Aorta (tissue), 5 donors: Measurements from ENCODE around the gene GAB2. TPM values are rescaled to one million over a fixed set of nuclear protein-coding genes. Genes with fewer than 3 reads are reported as not detected.

ENCODE experiments used
- ATAC-seq: fragments of 200-7000 bp; cut with Tn5 transposase; one replicate; pipeline ENCODE4 v1.9.1; 2022; ENCODE audit warnings: moderate library complexity; ENCODE audit not compliant: low FRiP score
- DNase-seq, 2 donors: peaks; one replicate each; pipeline ENCODE4 v3.0.0-alpha.2; 2020
- H3K27ac ChIP-seq, 2 donors: one replicate each; pipeline ENCODE4 v1.5.1; 2013; ENCODE audit warnings: low read length in 2 of 2, mild to moderate bottlenecking in 2 of 2, moderate library complexity in 2 of 2, control low read depth in 1 of 2, inconsistent platforms in 1 of 2, low read depth in 1 of 2
- H3K27me3 ChIP-seq, 2 donors: one replicate each; pipeline ENCODE4 v1.6.1; 2013; ENCODE audit warnings: control low read depth in 1 of 2, low read length in 1 of 2, mild to moderate bottlenecking in 1 of 2, moderate library complexity in 1 of 2; ENCODE audit not compliant: insufficient read depth in 2 of 2, control insufficient read depth in 1 of 2
- H3K36me3 ChIP-seq, 2 donors: one replicate each; pipeline ENCODE4 v1.6.1; 2013; ENCODE audit warnings: control low read depth in 1 of 2, low read length in 1 of 2, mild to moderate bottlenecking in 1 of 2; ENCODE audit not compliant: insufficient read depth in 2 of 2, control insufficient read depth in 1 of 2
- H3K4me1 ChIP-seq, 2 donors: one replicate each; pipeline ENCODE4 v1.6.1; 2013; ENCODE audit warnings: low read length in 2 of 2, control low read depth in 1 of 2, mild to moderate bottlenecking in 1 of 2, moderate library complexity in 1 of 2; ENCODE audit not compliant: insufficient read depth in 2 of 2, control insufficient read depth in 1 of 2
- H3K4me3 ChIP-seq, 2 donors: one replicate each; pipeline ENCODE4 v1.5.1; 2013; ENCODE audit warnings: low read length in 2 of 2, control low read depth in 1 of 2, mild to moderate bottlenecking in 1 of 2
- H3K9me3 ChIP-seq: one replicate; pipeline ENCODE4 v1.6.1; 2013; ENCODE audit warnings: mild to moderate bottlenecking, low read length; ENCODE audit not compliant: control insufficient read depth
- WGBS, 2 donors: extraction: QIAGEN DNeasy Blood & Tissue Kit; methylation state at CpG; one replicate each; pipeline ENCODE4 v1.1.7; 2013; 5-methylcytosine and 5-hydroxymethylcytosine counted together
- intact Hi-C, 2 donors: fragments of 100-400 bp; cut with DNase I; formaldehyde crosslinking; loops; one replicate each; pipeline versions ENCODE4 v1.14.2 to v1.15.0; 2022
- polyA plus RNA-seq, 2 donors: library from polyadenylated mRNA; stranded (reverse); fragments of 200-250 nt; gene quantifications; one replicate each; pipeline ENCODE4 v1.2.3, GENCODE V29; 2013
- total RNA-seq, 2 donors: library from RNA; stranded (reverse); fragmentation: NEBNext Ultra II Directional; extraction: Animal tissue kit (Norgen Biotek cat#: 25700); gene quantifications; one replicate each; pipeline ENCODE4 v1.2.1, GENCODE V29; 2021
- donor health status: healthy with polysubstance abuse.
- donor health status: Bipolar disorder and iron deficiency.
- donor health status: DM: no; HTN: no; CAD: no.
- donor health status: DM: no; HTN: no; CAD: no.
- donor health status: DM: yes; HTN: yes; CAD: no.

GAB2 gene
- total and polyA plus RNA-seq, 4 donors, result 19.3 to 82.6 (median 55.2) TPM

DNA sequence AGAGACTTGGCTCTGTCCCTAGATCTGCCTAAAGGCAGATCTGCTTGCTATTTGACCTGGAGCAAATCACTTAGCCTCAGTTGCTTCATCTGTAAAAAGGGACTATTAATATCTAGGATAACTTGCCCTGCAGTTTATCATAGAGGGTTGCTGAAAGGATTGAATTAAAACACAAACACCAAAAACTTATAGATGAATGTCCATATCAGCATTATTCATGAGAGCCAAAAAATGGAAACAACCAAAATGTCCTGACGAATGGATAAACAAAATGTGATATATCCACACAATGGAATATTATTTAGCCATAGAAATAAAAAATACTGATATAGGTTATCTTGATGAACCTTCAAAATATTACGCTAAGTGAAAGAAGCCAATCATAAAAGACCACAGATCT, 161.7 kb downstream of the GAB2 start:
- no peaks in the 10 kb centered on the region for H3K9me3 ChIP-seq
- 92 to 93% methylated on average over 2 of the region's 2 CpGs for WGBS, 2 donors
- no peaks in the 10 kb centered on the region for H3K27me3 ChIP-seq
- H3K27ac ChIP-seq, result peak overlapping the region in 1 of 2 donors; percentile 73
- H3K4me3 ChIP-seq, result no peak overlapping the region
- no peaks in the 10 kb centered on the region for H3K36me3 ChIP-seq
- peaks cover 4 to 22% of the 10 kb centered on the region in 2 donors for H3K4me1 ChIP-seq
- DNase-seq, result no peak
- no peak for ATAC-seq
- intact Hi-C loops, result loop anchor here (2.0 to 5.0 kb wide), 2 partner anchors 23 to 51 kb away; no protein-coding TSS in a partner anchor

DNA sequence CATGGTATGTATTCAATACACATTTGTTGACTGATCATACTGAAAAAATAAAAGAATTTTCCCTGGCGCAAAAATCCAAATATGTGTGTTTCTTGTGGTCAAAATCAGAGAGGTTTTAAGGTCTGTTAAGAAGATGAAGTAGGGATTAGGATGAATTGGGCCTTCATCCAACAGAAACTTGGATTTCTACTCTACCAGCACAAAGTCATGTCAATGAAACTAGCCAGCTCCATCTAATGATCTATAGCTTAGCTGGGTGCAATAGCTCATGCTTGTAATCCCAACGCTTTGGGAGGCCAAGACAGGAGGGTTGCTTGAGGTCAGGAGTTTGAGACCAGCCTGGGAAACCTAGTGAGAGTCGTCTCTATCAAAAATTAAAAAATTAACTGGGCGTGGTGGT, 163.4 kb downstream of the GAB2 start:
- Histone ChIP-seq H3K36me3 (no peaks in the 10 kb centered on the region), H3K27ac (no peak overlapping the region), H3K9me3 (no peaks in the 10 kb centered on the region), H3K4me3 (no peak overlapping the region), H3K27me3 (no peaks in the 10 kb centered on the region), H3K4me1 (peaks cover 2 to 25% of the 10 kb centered on the region in 2 donors)
- intact Hi-C loops, result no loop called here
- no peak for ATAC-seq
- WGBS, 2 donors, result 59 to 60% methylated on average over 4 of the region's 4 CpGs
- no peak for DNase-seq

DNA sequence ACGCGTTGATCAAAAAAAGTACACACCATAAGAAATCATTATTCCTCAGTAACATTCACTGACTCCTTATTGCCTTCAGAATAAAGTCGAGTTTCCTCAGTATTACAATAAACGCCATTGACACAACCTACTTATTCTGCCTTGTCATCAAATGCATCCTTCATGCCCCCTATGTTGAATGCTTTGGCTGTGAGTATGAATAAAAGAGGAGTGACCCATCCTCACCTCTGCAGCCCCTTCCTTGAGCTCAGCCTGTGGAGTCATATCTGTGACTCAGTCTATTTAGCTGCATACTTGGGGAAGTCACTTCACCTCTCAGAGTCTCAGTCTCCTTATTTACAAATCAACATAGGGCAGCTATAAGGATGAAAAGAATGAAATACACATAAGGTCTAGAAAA, 163.8 kb downstream of the GAB2 start:
- no peak for DNase-seq
- Histone ChIP-seq H3K9me3 (no peaks in the 10 kb centered on the region), H3K4me1 (peaks cover 2 to 25% of the 10 kb centered on the region in 2 donors), H3K4me3 (no peak overlapping the region), H3K27me3 (no peaks in the 10 kb centered on the region), H3K36me3 (no peaks in the 10 kb centered on the region), H3K27ac (no peak overlapping the region)
- intact Hi-C loops, result no loop called here
- ATAC-seq, result no peak
- WGBS, 2 donors, result 91 to 93% methylated on average over 4 of the region's 4 CpGs

DNA sequence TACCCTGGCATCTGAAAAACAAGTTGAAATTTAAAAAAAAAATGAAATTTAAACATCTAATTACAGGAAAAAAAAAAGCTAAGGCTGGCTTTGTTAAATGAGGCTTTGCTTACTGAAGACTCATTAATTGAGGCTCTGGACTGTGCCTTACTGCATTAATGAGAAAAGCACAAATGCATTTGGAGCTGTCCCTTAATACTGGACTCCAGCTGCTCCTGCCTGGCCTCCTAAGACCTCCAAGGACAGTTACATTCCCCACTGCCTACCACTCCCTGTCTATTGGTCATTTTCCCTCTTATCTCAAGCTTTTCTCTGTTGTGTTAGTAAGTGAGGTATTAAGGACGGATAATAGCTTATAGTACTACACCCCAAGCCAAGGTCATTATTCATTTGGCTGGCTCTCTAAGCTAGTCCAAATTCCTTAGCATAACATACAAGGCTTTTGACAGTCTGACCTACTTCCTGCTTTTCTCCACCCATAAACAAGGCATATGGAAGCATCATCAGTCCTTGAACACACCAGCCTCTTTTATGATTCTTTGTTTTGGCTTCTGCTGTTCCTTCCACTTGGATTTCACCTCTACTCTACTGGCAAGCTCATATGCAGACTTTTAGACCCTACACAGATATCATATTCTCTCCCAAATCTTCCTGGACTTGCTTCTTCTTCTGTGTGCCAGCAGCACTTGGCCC, 166.4 kb downstream of the GAB2 start:
- Histone ChIP-seq H3K27me3 (no peaks in the 10 kb centered on the region), H3K4me1 (peaks cover 3 to 25% of the 10 kb centered on the region in 2 donors), H3K27ac (peak overlapping the region; percentile 91 to 95), H3K9me3 (no peaks in the 10 kb centered on the region), H3K4me3 (no peak overlapping the region), H3K36me3 (no peaks in the 10 kb centered on the region)
- 0 to 2% methylated on average over 1 of the region's 1 CpG for whole genome bisulfite sequencing, 2 donors
- intact Hi-C loops, result no loop called here
- DNase-seq (no peak), ATAC-seq (peak; percentile 54)

DNA sequence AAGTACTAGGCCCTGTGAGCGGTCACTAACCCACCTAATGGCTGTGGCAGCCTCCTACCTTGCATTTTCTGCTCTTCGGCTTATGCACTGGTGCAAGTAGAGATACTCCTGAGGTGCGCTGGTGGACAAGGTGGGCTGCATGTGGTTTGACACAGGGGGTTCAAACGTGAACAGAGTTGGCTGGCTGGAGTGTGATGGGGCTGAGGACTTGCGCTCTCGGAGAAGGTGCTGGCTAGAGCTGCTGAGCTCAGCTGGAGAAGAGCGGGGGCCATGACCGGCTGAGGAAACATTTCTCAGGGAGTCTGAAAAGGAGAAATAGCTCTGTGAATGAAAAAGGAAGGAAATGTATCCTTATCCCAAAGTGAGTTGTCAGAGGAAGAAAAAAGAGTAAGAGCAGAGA, 167.5 kb downstream of the GAB2 start:
- H3K4me3 ChIP-seq, result no peak overlapping the region
- no peak for DNase-seq
- no peaks in the 10 kb centered on the region for H3K9me3 ChIP-seq
- H3K36me3 ChIP-seq, result no peaks in the 10 kb centered on the region
- H3K27ac ChIP-seq, result peak overlapping the region in 1 of 2 donors; percentile 72
- intact Hi-C loops, result no loop called here
- peaks cover 3 to 25% of the 10 kb centered on the region in 2 donors for H3K4me1 ChIP-seq
- no peaks in the 10 kb centered on the region for H3K27me3 ChIP-seq
- WGBS, 2 donors, result 80 to 86% methylated on average over 8 of the region's 8 CpGs
- ATAC-seq, result no peak

DNA sequence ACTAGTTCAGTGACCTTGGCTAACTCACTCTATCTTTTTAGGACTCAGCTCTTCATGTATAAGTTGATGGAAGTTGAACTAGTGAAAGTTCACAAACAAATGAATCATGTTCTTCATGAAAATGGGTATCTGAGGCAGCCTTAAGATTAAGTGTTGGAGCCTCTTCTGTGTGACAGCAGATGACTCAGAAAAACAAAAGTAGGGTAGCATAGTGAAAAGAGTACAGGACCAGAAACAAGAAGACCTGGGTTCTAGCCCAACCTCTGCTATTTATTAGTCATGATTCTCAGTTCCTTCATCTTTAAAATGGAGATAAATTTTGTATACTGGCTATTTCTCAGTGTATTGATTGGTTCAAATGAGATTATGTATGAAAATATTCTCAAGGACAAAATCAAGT, 168.7 kb downstream of the GAB2 start:
- Histone ChIP-seq H3K4me3 (no peak overlapping the region), H3K4me1 (peaks cover 6 to 19% of the 10 kb centered on the region in 2 donors), H3K27me3 (no peaks in the 10 kb centered on the region), H3K27ac (no peak overlapping the region), H3K36me3 (no peaks in the 10 kb centered on the region), H3K9me3 (no peaks in the 10 kb centered on the region)
- DNase-seq, result no peak
- intact Hi-C loops, result no loop called here
- no peak for ATAC-seq

DNA sequence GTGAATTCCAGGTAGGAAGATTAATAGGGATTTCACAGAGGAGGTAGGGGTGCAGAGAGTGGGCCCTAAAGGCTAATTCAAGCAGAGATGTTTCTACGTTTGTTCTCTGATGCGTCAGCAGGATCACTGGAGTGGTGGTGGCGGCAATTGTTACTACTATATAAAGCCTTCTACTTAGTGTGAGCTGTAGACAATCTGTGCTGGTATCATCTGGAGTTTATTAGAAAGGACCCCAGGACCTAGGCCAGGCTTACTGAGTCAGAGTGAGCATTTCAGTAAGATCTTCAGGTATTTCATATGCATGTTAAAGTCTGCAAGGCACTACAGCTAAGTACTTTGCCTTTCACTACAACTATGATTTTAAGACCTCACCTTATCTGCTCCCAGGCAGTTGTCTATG, 169.4 kb downstream of the GAB2 start:
- Histone ChIP-seq H3K27ac (no peak overlapping the region), H3K4me1 (peaks cover 7 to 19% of the 10 kb centered on the region in 2 donors), H3K27me3 (no peaks in the 10 kb centered on the region), H3K9me3 (no peaks in the 10 kb centered on the region), H3K36me3 (no peaks in the 10 kb centered on the region), H3K4me3 (no peak overlapping the region)
- ATAC-seq, result no peak
- 90 to 94% methylated on average over 3 of the region's 3 CpGs for WGBS, 2 donors
- intact Hi-C loops, result no loop called here
- DNase-seq, result no peak

DNA sequence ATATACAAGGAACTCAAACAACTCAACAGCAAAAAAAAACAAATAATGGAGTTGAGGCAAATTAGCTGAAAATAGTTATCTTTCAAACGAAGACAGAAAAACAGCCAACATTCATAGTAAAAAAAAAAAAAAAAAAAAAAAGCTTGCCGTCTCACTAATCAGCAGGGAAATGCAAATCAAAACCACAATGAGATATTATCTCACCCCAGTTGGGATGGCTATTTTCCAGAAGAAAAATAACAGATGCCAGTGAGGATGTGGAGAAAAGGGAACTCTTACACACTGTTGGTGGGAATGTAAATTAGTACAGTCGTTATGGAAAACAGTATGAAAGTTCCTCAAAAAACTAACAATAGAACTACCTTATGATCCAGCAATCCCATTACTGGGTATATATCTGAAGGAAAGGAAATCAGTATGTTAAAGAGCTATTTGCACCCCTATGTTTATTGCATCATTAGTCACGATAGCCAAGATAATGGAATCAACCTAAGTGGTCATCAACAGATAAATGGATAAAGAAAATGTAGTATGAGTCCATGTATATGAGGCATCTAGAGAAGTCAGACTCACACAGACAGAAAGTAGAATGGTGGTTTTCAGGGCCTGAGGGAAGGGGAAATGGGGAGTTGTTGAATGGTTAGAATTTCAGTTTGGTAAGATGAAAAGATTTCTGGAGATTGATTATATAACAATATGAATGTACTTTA, 172.9 kb downstream of the GAB2 start:
- ATAC-seq, result no peak
- WGBS, 2 donors, result 19 to 29% methylated on average over 4 of the region's 4 CpGs
- intact Hi-C loops, result no loop called here

DNA sequence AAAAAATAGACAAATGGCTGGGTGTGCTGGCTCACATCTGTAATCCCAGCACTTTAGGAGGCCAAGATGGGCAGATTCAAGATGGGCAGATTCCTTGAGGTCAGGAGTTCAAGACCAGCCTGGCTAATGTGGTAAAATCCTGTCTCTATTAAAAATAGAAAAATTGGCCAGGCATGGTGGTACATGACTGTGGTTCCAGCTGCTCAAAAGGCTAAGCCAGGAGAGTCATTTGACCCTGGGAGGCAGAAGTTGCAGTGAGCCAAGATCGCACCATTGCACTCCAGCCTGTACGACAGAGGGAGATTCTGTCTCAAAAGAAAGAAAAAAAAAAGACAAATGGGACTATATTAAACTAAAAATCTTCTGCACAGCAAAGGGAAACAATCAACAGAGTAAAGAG, 173.5 kb downstream of the GAB2 start:
- intact Hi-C loops, result no loop called here
- DNase-seq (peak in 1 of 2 donors; percentile 59), ATAC-seq (peak; percentile 67)
- no peak overlapping the region for H3K4me3 ChIP-seq
- peaks cover 0 to 3% of the 10 kb centered on the region in 2 donors for H3K36me3 ChIP-seq
- H3K4me1 ChIP-seq, result peaks cover 0 to 5% of the 10 kb centered on the region in 2 donors
- WGBS, 2 donors, result 3 to 7% methylated on average over 2 of the region's 2 CpGs
- no peaks in the 10 kb centered on the region for H3K27me3 ChIP-seq
- peak overlapping the region in 1 of 2 donors; percentile 33 for H3K27ac ChIP-seq
- H3K9me3 ChIP-seq, result no peaks in the 10 kb centered on the region

More for the DNA sequence above, 172.9 kb downstream of the GAB2 start:
- peaks cover 0 to 2% of the 10 kb centered on the region in 2 donors for H3K36me3 ChIP-seq
- H3K4me1 ChIP-seq, result peaks cover 0 to 5% of the 10 kb centered on the region in 2 donors
- H3K4me3 ChIP-seq, result no peak overlapping the region
- H3K9me3 ChIP-seq, result no peaks in the 10 kb centered on the region
- no peaks in the 10 kb centered on the region for H3K27me3 ChIP-seq
- DNase-seq, result no peak
- no peak overlapping the region for H3K27ac ChIP-seq
